ENCODE data around the gene C22orf15. TPM values are rescaled to one million over a fixed set of nuclear protein-coding genes. Genes with fewer than 3 reads are reported as not detected.

Gene C22orf15
- polyA plus RNA-seq, 2 of the 4 experiments (the other 2 are of a cell fraction): not detected

DNA sequence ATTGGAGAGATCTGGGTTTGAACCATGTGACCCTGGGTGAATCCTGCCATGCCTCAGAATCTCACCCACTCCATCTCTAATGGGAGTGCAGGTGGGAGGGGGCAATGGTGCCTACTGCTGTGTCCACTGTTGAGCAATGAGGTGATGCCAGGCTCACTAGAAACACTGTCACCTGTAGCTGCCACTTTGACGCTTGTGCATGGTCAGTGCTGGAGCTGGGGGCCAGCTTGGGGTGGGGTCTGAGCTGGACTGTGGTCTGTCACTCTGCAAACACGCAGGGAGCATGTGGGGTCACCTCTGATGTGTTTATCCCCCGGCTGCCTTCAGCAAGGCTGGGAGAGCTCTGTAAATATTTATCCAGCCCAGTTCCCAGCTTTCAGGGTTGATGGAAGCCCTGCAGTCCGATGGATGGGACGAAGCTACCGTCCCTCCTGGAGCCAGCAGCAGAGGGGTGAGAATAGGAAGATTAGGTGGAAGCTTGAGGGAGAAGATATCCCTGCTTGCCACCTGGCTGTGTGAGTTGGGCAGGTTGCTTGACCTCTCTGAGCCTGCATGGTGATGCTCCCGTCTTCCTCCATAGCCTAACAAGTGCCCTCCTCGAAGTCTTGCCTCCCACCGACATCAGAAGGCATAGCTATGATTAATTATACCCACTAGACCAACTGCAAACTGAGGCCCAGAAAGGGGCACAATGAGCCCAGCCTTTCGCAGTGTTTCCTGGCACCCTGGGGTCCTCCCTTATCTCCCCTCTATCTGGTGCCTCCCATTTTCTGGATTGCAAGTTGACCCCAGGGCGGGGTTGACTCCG lies 11.5 kb downstream of the C22orf15 start:
- 77% methylated on average over 5 of the region's 12 CpGs for WGBS (ENCODE audit: missing lambda C conversion rate)
- Histone ChIP-seq H3K4me1 (peaks cover 18% of the 10 kb centered on the region), H3K27ac (no peak overlapping the region), H3K4me2 (no peak overlapping the region), H3K4me3 (no peak overlapping the region), H3K9me3 (no peaks in the 10 kb centered on the region)
- ChIA-PET POLR2A (interaction anchor here (1.0 kb wide), 1 partner anchor 83 kb away, joined by 3 read pairs; the partner anchor contains the start of gene SLC2A11), CTCF (interaction anchor here (1.1 to 16.9 kb wide), 5 partner anchors 8 to 75 kb away, joined by 3 to 175 read pairs (median 4); no protein-coding TSS in a partner anchor)
- TF ChIP-seq BCL3 (IDR thresholded peaks at IDR 0.05) (no peak), CHD4 (IDR thresholded peaks at IDR 0.05; ENCODE audit: borderline replicate concordance) (no peak), RFX5 (IDR thresholded peaks at IDR 0.05) (no peak), MAZ (IDR thresholded peaks at IDR 0.05; ENCODE audit: borderline replicate concordance, low read depth, low read length) (no peak)
- FAIRE-seq (no peak), ATAC-seq (no peak), DNase-seq (ENCODE audit: low read depth in 1 of 2, low spot score in 1 of 2) (no peak)

DNA sequence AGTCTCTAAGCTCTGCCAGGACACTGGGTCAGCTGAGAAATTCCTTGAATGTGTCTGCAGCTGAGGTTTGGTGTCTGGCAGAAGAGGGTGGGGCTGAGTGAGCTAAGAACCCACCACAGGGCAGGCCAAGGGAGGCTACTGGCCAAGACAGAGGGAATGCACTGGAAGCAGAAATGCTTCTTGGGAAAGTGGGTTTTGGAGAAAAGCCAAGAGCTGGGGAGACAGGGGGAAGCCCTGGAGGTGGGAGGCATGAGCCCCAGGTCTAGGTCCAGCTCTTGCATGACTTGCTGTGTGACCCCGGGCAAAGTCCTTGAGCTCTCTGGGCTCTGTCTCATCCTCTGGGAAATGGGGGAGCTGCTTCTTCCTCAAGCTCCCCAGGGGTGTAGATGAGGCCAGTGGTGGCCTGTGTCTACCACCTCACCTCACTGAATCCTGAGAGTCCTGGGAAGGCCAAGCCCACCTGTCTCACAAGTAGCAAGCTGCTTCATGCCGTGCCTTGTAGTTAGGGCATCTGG lies 12.2 kb downstream of the C22orf15 start:
- TF ChIP-seq RNF2 (IDR thresholded peaks at IDR 0.05; ENCODE audit: borderline replicate concordance, low read depth) (no peak), ZFP36 (IDR thresholded peaks at IDR 0.05; ENCODE audit: borderline replicate concordance, partially characterized antibody) (peak; percentile 52)
- Histone ChIP-seq H3K4me1 (peaks cover 18% of the 10 kb centered on the region), H3K27ac (no peak overlapping the region), H3K9me3 (no peaks in the 10 kb centered on the region), H3K4me3 (no peak overlapping the region), H3K4me2 (no peak overlapping the region)
- 67% methylated on average over 1 of the region's 2 CpGs for WGBS (ENCODE audit: missing lambda C conversion rate)
- CTCF ChIA-PET: interaction anchor here (1.1 to 16.9 kb wide), 7 partner anchors 9 to 597 kb away, joined by 3 to 175 read pairs (median 4); no protein-coding TSS in a partner anchor
- no peak for FAIRE-seq
- POLR2A ChIA-PET: interaction anchor here (1.0 kb wide), 1 partner anchor 83 kb away, joined by 3 read pairs; the partner anchor contains the start of gene SLC2A11
- DNase-seq (ENCODE audit: low read depth in 1 of 2, low spot score in 1 of 2): peak in 1 of 2 experiments; percentile 19
- peak in 1 of 2 experiments; percentile 12; a peak in 1 of 6 replicates for ATAC-seq

DNA sequence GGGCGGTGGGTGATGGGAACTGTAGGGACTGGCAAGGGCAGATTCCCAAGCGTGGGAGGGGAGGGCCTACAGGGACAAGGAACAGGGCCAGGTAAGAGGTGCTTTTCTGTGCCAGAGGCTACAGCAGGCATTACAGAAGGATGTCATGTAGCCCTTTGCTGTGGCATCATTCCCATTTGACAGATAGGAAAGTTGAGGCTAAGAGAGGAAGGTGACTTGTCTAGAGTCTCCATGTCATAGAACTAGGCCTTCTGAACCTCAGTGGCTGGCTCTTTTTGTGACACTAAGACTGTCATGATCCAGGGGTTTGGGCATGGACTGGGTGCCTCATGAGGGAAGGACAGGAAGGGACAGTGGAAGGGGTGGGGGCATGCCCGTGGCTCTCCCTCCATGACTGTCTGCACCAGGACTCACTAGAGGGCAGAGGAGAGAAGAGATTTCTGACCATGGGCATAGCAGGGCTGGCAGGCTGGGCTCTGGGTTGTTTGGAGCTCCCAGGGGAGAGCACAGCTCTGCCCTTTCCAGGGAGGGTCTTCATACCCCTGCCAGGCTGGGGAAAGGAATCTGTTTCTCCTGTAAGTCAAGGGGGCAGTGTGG lies 13.1 kb downstream of the C22orf15 start:
- POLR2A ChIA-PET: interaction anchor here (1.0 kb wide), 1 partner anchor 82 kb away, joined by 3 read pairs; the partner anchor contains the start of gene SLC2A11
- peak; percentile 52 to 63; a peak in 3 of 6 replicates for ATAC-seq
- CTCF ChIA-PET: interaction anchor here (1.1 to 16.9 kb wide), 5 partner anchors 10 to 598 kb away, joined by 3 to 175 read pairs (median 4); no protein-coding TSS in a partner anchor
- TF ChIP-seq NR3C1 (IDR thresholded peaks at IDR 0.05): no peak
- no peak for TF ChIP-seq TP53 (CRISPR knock-in tag; IDR thresholded peaks at IDR 0.05)
- TF ChIP-seq RFX5 (IDR thresholded peaks at IDR 0.05): no peak
- TF ChIP-seq FOSL2 (IDR thresholded peaks at IDR 0.05): no peak
- TF ChIP-seq FOSL2 (CRISPR knock-in tag; IDR thresholded peaks at IDR 0.05): no peak
- Histone ChIP-seq H3K4me2 (no peak overlapping the region), H3K9me3 (no peaks in the 10 kb centered on the region), H3K27ac (no peak overlapping the region), H3K4me3 (no peak overlapping the region), H3K4me1 (peaks cover 18% of the 10 kb centered on the region)
- WGBS (ENCODE audit: missing lambda C conversion rate): 59% methylated on average over 3 of the region's 3 CpGs
- DNase-seq (ENCODE audit: low read depth in 1 of 2, low spot score in 1 of 2): peak in 1 of 2 experiments; percentile 19
- no peak for FAIRE-seq

DNA sequence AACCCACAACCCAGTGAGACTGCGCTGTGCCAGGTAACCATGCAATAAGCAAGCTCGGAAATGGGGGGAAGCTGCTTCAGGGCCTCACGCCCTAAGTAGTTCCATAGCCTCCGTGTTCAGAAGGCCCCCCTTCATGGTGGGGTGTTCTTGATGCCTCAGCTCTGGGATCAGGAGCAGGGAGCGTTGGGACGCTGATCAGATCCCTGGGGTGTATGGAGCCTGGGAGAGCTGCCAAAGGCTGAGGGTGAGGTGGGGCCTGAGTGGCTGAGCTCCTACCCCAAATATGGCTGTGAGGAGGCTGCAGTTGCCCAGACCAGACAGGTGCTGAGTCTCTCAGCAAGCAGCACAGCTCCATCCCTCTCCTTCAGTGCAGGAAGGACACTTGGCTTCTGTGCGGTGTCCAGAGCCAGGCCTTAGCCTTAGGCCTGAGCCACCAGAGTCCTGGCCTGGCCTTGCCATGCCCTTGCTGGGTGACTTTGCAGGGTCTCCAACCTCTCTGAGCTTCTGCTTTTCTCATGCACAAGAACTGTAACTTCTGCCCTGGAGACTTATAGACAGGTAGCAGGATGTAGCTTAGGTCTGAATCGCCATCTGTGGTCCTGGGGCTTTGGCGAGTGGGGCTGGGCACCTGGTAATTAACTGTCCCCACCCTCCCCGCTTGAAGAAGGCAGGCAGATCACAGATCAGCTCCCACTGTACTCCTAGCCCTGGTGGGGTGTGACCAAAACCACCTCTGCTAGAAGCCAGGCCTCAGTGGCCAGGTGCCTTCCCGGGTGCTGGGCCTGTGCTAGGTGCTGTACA lies 15.2 kb downstream of the C22orf15 start:
- TF ChIP-seq PHF8 (IDR thresholded peaks at IDR 0.05; ENCODE audit: borderline replicate concordance, low read depth): no peak
- TF ChIP-seq BCL3 (IDR thresholded peaks at IDR 0.05): no peak
- TF ChIP-seq CBX2 (IDR thresholded peaks at IDR 0.05; ENCODE audit: borderline replicate concordance, low read depth): no peak
- TF ChIP-seq ESRRA (IDR thresholded peaks at IDR 0.05; ENCODE audit: borderline replicate concordance, low read length): no peak
- TF ChIP-seq FOSB (CRISPR knock-in tag; IDR thresholded peaks at IDR 0.05): no peak
- TF ChIP-seq EHF (CRISPR knock-in tag; IDR thresholded peaks at IDR 0.05): no peak
- TF ChIP-seq KDM1A (IDR thresholded peaks at IDR 0.05; ENCODE audit: low read depth): no peak
- TF ChIP-seq POLR2A (IDR thresholded peaks at IDR 0.05; ENCODE audit: low read length): no peak
- 86% methylated on average over 8 of the region's 11 CpGs for WGBS (ENCODE audit: missing lambda C conversion rate)
- no peak overlapping the region for H3K4me3 ChIP-seq
- no peak for FAIRE-seq
- no peaks in the 10 kb centered on the region for H3K9me3 ChIP-seq
- ChIA-PET POLR2A (no interaction called here), CTCF (interaction anchor here (1.6 to 16.9 kb wide), 2 partner anchors 10 to 71 kb away, joined by 6 to 175 read pairs; partner anchors contain the start of gene CHCHD10)
- no peak for ATAC-seq
- no peak overlapping the region for H3K27ac ChIP-seq
- no peak for DNase-seq (ENCODE audit: low read depth in 1 of 2, low spot score in 1 of 2)
- peaks cover 25% of the 10 kb centered on the region for H3K4me1 ChIP-seq
- H3K4me2 ChIP-seq: no peak overlapping the region

All from A549 (cell line).